ENCODE data around the gene NXPE3.

GRCh38 chr3:101833446-101833974 lies 54.5 kb downstream of the NXPE3 start:
- TF ChIP-seq CTCF (IDR thresholded peaks at IDR 0.05), result no peak
- no peak for TF ChIP-seq POLR2A (IDR thresholded peaks at IDR 0.05)
- no peak for TF ChIP-seq POLR2AphosphoS5 (IDR thresholded peaks at IDR 0.05)
